ENCODE data around the gene MAVS.
"Not testable (repeated sequence)": the region's sequence is repeated elsewhere in the genome, so short reads cannot be mapped to it uniquely, and the experiment has no call there.

Gene MAVS

GRCh38 chr20:3854462-3854871 lies 7.8 kb downstream of the MAVS start:
- no peak for DNase-seq (ENCODE audit: low spot score)

- peak; percentile 39 for DNase-seq (ENCODE audit: low spot score)
Observed at GRCh38 chr20:3857405-3857804, 10.8 kb downstream of the MAVS start.

GRCh38 chr20:3858689-3859088 lies 12.1 kb downstream of the MAVS start:
- no peak for DNase-seq (ENCODE audit: low spot score)

GRCh38 chr20:3861191-3861590 lies 14.6 kb downstream of the MAVS start:
- DNase-seq (ENCODE audit: low spot score), result no peak

GRCh38 chr20:3862333-3862732 lies 15.7 kb downstream of the MAVS start:
- DNase-seq (ENCODE audit: low spot score), result no peak

GRCh38 chr20:3863317-3863716 lies 16.7 kb downstream of the MAVS start:
- DNase-seq (ENCODE audit: low spot score), result no peak

GRCh38 chr20:3864518-3864917 lies 17.9 kb downstream of the MAVS start:
- peak; percentile 43 for DNase-seq (ENCODE audit: low spot score)

- DNase-seq (ENCODE audit: low spot score), result no peak
Observed at GRCh38 chr20:3865152-3865886, 18.7 kb downstream of the MAVS start.

- DNase-seq (ENCODE audit: low spot score), result no peak
Observed at GRCh38 chr20:3865887-3866407, 19.3 kb downstream of the MAVS start.

GRCh38 chr20:3866464-3866863 lies 19.8 kb downstream of the MAVS start:
- no peak for DNase-seq (ENCODE audit: low spot score)

- DNase-seq (ENCODE audit: low spot score), result no peak
Observed at GRCh38 chr20:3867802-3868201, 21.2 kb downstream of the MAVS start.

- no peak for DNase-seq (ENCODE audit: low spot score)
Observed at GRCh38 chr20:3869839-3870634, 23.4 kb downstream of the MAVS start.

- no peak for DNase-seq (ENCODE audit: low spot score)
Observed at GRCh38 chr20:3871550-3872265, 25.1 kb downstream of the MAVS start.

GRCh38 chr20:3873507-3873906 lies 26.9 kb downstream of the MAVS start:
- DNase-seq (ENCODE audit: low spot score), result no peak

GRCh38 chr20:3874194-3874844 lies 27.7 kb downstream of the MAVS start:
- DNase-seq (ENCODE audit: low spot score), result no peak

GRCh38 chr20:3875378-3875974 lies 28.8 kb downstream of the MAVS start:
- DNase-seq (ENCODE audit: low spot score), result no peak

GRCh38 chr20:3876000-3876399 lies 29.4 kb downstream of the MAVS start:
- DNase-seq (ENCODE audit: low spot score), result no peak

GRCh38 chr20:3876676-3877075 lies 30.0 kb downstream of the MAVS start:
- no peak for DNase-seq (ENCODE audit: low spot score)

GRCh38 chr20:3878921-3879274 lies 32.3 kb downstream of the MAVS start:
- not testable (repeated sequence) for DNase-seq (ENCODE audit: low spot score)

GRCh38 chr20:3885715-3886114 lies 39.1 kb downstream of the MAVS start:
- DNase-seq (ENCODE audit: low spot score), result no peak

- DNase-seq (ENCODE audit: low spot score), result no peak
Observed at GRCh38 chr20:3887876-3888620, 41.4 kb downstream of the MAVS start.

Data from cerebellar cortex (tissue), 1 donor.